Activated CD8-positive, alpha-beta memory T cell treated with anti-CD3 and anti-CD28 coated beads, Interleukin-2, amount 10 ng/mL, durations not matched to agents 7 days and 5 days (primary cell): ENCODE data around the gene CECR2. TPM values are rescaled to one million over a fixed set of nuclear protein-coding genes. Genes with fewer than 3 reads are reported as not detected.
A peak's percentile ranks its signal among the peaks of the same experiment; 100 is the strongest.
"Not testable (repeated sequence)": the region's sequence is repeated elsewhere in the genome, so short reads cannot be mapped to it uniquely, and the experiment has no call there.

Experiments used
- ATAC-seq: fragments of 150-1000 bp; cut with Tn5 transposase; one replicate; pipeline ENCODE4 v1.10.0; 2021; ENCODE audit warnings: moderate library complexity
- CTCF ChIA-PET: fragments of 350-600 bp; sonication (Branson Sonifier 250); formaldehyde crosslinking; loops from one replicate; lab custom pipeline; 2021; ENCODE audit warnings: antibody characterized with exemption; lab: Charles Lee
- DNase-seq: peaks from one replicate; pipeline ENCODE4 v3.0.0-alpha.2; 2020
- H3K27ac Mint-ChIP-seq: one replicate; pipeline ENCODE4 v1.8.0; 2021; ENCODE audit warnings: mild to moderate bottlenecking, mixed read lengths
- H3K27me3 Mint-ChIP-seq: one replicate; pipeline ENCODE4 v1.8.0; 2021; ENCODE audit warnings: mixed read lengths
- H3K36me3 Mint-ChIP-seq: one replicate; pipeline ENCODE4 v1.8.0; 2021; ENCODE audit warnings: mild to moderate bottlenecking, mixed read lengths
- H3K4me1 Mint-ChIP-seq: one replicate; pipeline ENCODE4 v1.8.0; 2021; ENCODE audit warnings: mixed read lengths
- H3K4me3 Mint-ChIP-seq: one replicate; pipeline ENCODE4 v1.8.0; 2021; ENCODE audit warnings: mild to moderate bottlenecking, moderate library complexity, mixed read lengths
- H3K9me3 Mint-ChIP-seq: one replicate; pipeline ENCODE4 v1.8.0; 2022; ENCODE audit warnings: low read depth, mixed read lengths
- total RNA-seq, 2 experiments: library from RNA; stranded (reverse); gene quantifications; one replicate each; pipeline ENCODE4 v1.2.3, GENCODE V29; 2021

CECR2 gene
- total RNA-seq, 2 experiments from 2014 or later = 0.02 TPM; not detected in 1

GRCh38 chr22:17489101-17489500 lies 119.8 kb downstream of the CECR2 start:
- DNase-seq (no peak), ATAC-seq (no peak)
- no peak overlapping the region for H3K27ac Mint-ChIP-seq
- CTCF ChIA-PET = interaction anchor here (0.6 to 1.0 kb wide), 3 partner anchors 13 to 318 kb away, joined by 3 to 4 read pairs (median 3); no protein-coding TSS in a partner anchor
- no peak overlapping the region for H3K4me3 Mint-ChIP-seq
- no peaks in the 10 kb centered on the region for H3K4me1 Mint-ChIP-seq
- peaks cover 3% of the 10 kb centered on the region for H3K27me3 Mint-ChIP-seq
- no peaks in the 10 kb centered on the region for H3K36me3 Mint-ChIP-seq
- H3K9me3 Mint-ChIP-seq = no peaks in the 10 kb centered on the region

GRCh38 chr22:17491090-17491640 lies 121.9 kb downstream of the CECR2 start:
- ATAC-seq (no peak), DNase-seq (no peak)
- Mint-ChIP-seq H3K4me1 (no peaks in the 10 kb centered on the region), H3K9me3 (no peaks in the 10 kb centered on the region), H3K36me3 (no peaks in the 10 kb centered on the region), H3K27me3 (peaks cover 3% of the 10 kb centered on the region), H3K4me3 (no peak overlapping the region), H3K27ac (no peak overlapping the region)
- CTCF ChIA-PET = interaction anchor here (1.4 to 1.8 kb wide), 2 partner anchors 320 to 416 kb away, joined by 4 to 5 read pairs; no protein-coding TSS in a partner anchor

- Mint-ChIP-seq H3K9me3 (no peaks in the 10 kb centered on the region), H3K4me1 (no peaks in the 10 kb centered on the region), H3K4me3 (no peak overlapping the region), H3K27ac (no peak overlapping the region), H3K36me3 (no peaks in the 10 kb centered on the region), H3K27me3 (peaks cover 3% of the 10 kb centered on the region)
- CTCF ChIA-PET = interaction anchor here (0.6 to 2.2 kb wide), 3 partner anchors 10 to 417 kb away, joined by 4 to 9 read pairs (median 4); no protein-coding TSS in a partner anchor
- no peak for DNase-seq
- no peak for ATAC-seq
Observed at GRCh38 chr22:17492247-17492646, 123.0 kb downstream of the CECR2 start.

- ATAC-seq (no peak), DNase-seq (no peak)
- H3K27me3 Mint-ChIP-seq = peaks cover 3% of the 10 kb centered on the region
- no peaks in the 10 kb centered on the region for H3K9me3 Mint-ChIP-seq
- H3K27ac Mint-ChIP-seq = no peak overlapping the region
- CTCF ChIA-PET = interaction anchor here (2.2 kb wide), 1 partner anchor 9 kb away, joined by 9 read pairs; no protein-coding TSS in a partner anchor
- H3K4me3 Mint-ChIP-seq = no peak overlapping the region
- H3K4me1 Mint-ChIP-seq = no peaks in the 10 kb centered on the region
- no peaks in the 10 kb centered on the region for H3K36me3 Mint-ChIP-seq
Observed at GRCh38 chr22:17493419-17493981, 124.2 kb downstream of the CECR2 start.

- DNase-seq (no peak), ATAC-seq (no peak)
- H3K27ac Mint-ChIP-seq = no peak overlapping the region
- no peaks in the 10 kb centered on the region for H3K9me3 Mint-ChIP-seq
- H3K27me3 Mint-ChIP-seq = peaks cover 12% of the 10 kb centered on the region
- H3K4me1 Mint-ChIP-seq = no peaks in the 10 kb centered on the region
- CTCF ChIA-PET = interaction anchor here (0.8 kb wide), 1 partner anchor 325 kb away, joined by 3 read pairs; no protein-coding TSS in a partner anchor
- no peaks in the 10 kb centered on the region for H3K36me3 Mint-ChIP-seq
- no peak overlapping the region for H3K4me3 Mint-ChIP-seq
Observed at GRCh38 chr22:17496841-17497240, 127.6 kb downstream of the CECR2 start.

- Mint-ChIP-seq H3K27ac (no peak overlapping the region), H3K4me1 (no peaks in the 10 kb centered on the region), H3K9me3 (no peaks in the 10 kb centered on the region), H3K27me3 (peaks cover 11% of the 10 kb centered on the region), H3K36me3 (no peaks in the 10 kb centered on the region), H3K4me3 (no peak overlapping the region)
- CTCF ChIA-PET = interaction anchor here (0.6 to 3.9 kb wide), 34 partner anchors 9 to 585 kb away, joined by 3 to 76 read pairs (median 3); partner anchors contain the start of genes ADA2 and HDHD5
- ATAC-seq (peak; percentile 73), DNase-seq (no peak)
Observed at GRCh38 chr22:17501679-17502285, 132.5 kb downstream of the CECR2 start.

GRCh38 chr22:17508110-17508509 lies 138.8 kb downstream of the CECR2 start:
- no peak for DNase-seq
- no peaks in the 10 kb centered on the region for H3K4me1 Mint-ChIP-seq
- no peak overlapping the region for H3K27ac Mint-ChIP-seq

GRCh38 chr22:17512960-17513359 lies 143.7 kb downstream of the CECR2 start:
- DNase-seq (no peak), ATAC-seq (no peak)
- peaks cover 30% of the 10 kb centered on the region for H3K27me3 Mint-ChIP-seq
- CTCF ChIA-PET = interaction anchor here (1.4 to 1.6 kb wide), 2 partner anchors 12 to 341 kb away, joined by 4 to 5 read pairs; no protein-coding TSS in a partner anchor
- H3K27ac Mint-ChIP-seq = no peak overlapping the region
- no peaks in the 10 kb centered on the region for H3K9me3 Mint-ChIP-seq
- H3K4me3 Mint-ChIP-seq = no peak overlapping the region
- H3K36me3 Mint-ChIP-seq = no peaks in the 10 kb centered on the region
- no peaks in the 10 kb centered on the region for H3K4me1 Mint-ChIP-seq

More at GRCh38 chr22:17508110-17508509, 138.8 kb downstream of the CECR2 start:
- Mint-ChIP-seq H3K9me3 (no peaks in the 10 kb centered on the region), H3K27me3 (peaks cover 26% of the 10 kb centered on the region), H3K36me3 (no peaks in the 10 kb centered on the region), H3K4me3 (no peak overlapping the region)
- no peak for ATAC-seq
- CTCF ChIA-PET = no interaction called here

GRCh38 chr22:17513612-17514011 lies 144.4 kb downstream of the CECR2 start:
- Mint-ChIP-seq H3K9me3 (no peaks in the 10 kb centered on the region), H3K27ac (no peak overlapping the region), H3K4me3 (no peak overlapping the region), H3K36me3 (no peaks in the 10 kb centered on the region), H3K27me3 (peaks cover 28% of the 10 kb centered on the region), H3K4me1 (no peaks in the 10 kb centered on the region)
- no peak for ATAC-seq
- CTCF ChIA-PET = interaction anchor here (1.4 to 1.6 kb wide), 2 partner anchors 12 to 342 kb away, joined by 4 to 5 read pairs; no protein-coding TSS in a partner anchor
- no peak for DNase-seq

- no peaks in the 10 kb centered on the region for H3K36me3 Mint-ChIP-seq
- no peaks in the 10 kb centered on the region for H3K9me3 Mint-ChIP-seq
- peaks cover 27% of the 10 kb centered on the region for H3K27me3 Mint-ChIP-seq
- DNase-seq (no peak), ATAC-seq (no peak)
- H3K27ac Mint-ChIP-seq = no peak overlapping the region
- no peak overlapping the region for H3K4me3 Mint-ChIP-seq
- CTCF ChIA-PET = interaction anchor here (0.6 to 1.6 kb wide), 3 partner anchors 13 to 342 kb away, joined by 3 to 5 read pairs (median 4); no protein-coding TSS in a partner anchor
- H3K4me1 Mint-ChIP-seq = no peaks in the 10 kb centered on the region
Observed at GRCh38 chr22:17514084-17514483, 144.8 kb downstream of the CECR2 start.

GRCh38 chr22:17518406-17518805 lies 149.1 kb downstream of the CECR2 start:
- DNase-seq = no peak
- ATAC-seq = no peak
- CTCF ChIA-PET = no interaction called here
- H3K27me3 Mint-ChIP-seq = peaks cover 6% of the 10 kb centered on the region
- H3K36me3 Mint-ChIP-seq = no peaks in the 10 kb centered on the region
- no peaks in the 10 kb centered on the region for H3K9me3 Mint-ChIP-seq
- H3K27ac Mint-ChIP-seq = no peak overlapping the region
- no peaks in the 10 kb centered on the region for H3K4me1 Mint-ChIP-seq
- no peak overlapping the region for H3K4me3 Mint-ChIP-seq

- H3K36me3 Mint-ChIP-seq, CTCF ChIA-PET, H3K9me3 Mint-ChIP-seq, H3K27me3 Mint-ChIP-seq, ATAC-seq, H3K4me3 Mint-ChIP-seq, DNase-seq, H3K27ac Mint-ChIP-seq, H3K4me1 Mint-ChIP-seq: not testable (repeated sequence)
Observed at GRCh38 chr22:17521971-17522370, 152.7 kb downstream of the CECR2 start.

GRCh38 chr22:17523925-17524324 lies 154.7 kb downstream of the CECR2 start:
- H3K4me3 Mint-ChIP-seq = no peak overlapping the region
- ATAC-seq (no peak), DNase-seq (no peak)
- H3K27ac Mint-ChIP-seq = no peak overlapping the region
- peaks cover 4% of the 10 kb centered on the region for H3K4me1 Mint-ChIP-seq
- H3K36me3 Mint-ChIP-seq = no peaks in the 10 kb centered on the region
- peaks cover 22% of the 10 kb centered on the region for H3K27me3 Mint-ChIP-seq
- CTCF ChIA-PET = no interaction called here
- H3K9me3 Mint-ChIP-seq = no peaks in the 10 kb centered on the region
